ENCODE measurements around the gene CDK9. TPM values are rescaled to one million over a fixed set of nuclear protein-coding genes. Genes with fewer than 3 reads are reported as not detected.
A peak's percentile ranks its signal among the peaks of the same experiment; 100 is the strongest.

CDK9 gene
- total RNA-seq, 6 experiments from 2014 or later = 52.0 to 61.3 (median 56.2) TPM

DNA sequence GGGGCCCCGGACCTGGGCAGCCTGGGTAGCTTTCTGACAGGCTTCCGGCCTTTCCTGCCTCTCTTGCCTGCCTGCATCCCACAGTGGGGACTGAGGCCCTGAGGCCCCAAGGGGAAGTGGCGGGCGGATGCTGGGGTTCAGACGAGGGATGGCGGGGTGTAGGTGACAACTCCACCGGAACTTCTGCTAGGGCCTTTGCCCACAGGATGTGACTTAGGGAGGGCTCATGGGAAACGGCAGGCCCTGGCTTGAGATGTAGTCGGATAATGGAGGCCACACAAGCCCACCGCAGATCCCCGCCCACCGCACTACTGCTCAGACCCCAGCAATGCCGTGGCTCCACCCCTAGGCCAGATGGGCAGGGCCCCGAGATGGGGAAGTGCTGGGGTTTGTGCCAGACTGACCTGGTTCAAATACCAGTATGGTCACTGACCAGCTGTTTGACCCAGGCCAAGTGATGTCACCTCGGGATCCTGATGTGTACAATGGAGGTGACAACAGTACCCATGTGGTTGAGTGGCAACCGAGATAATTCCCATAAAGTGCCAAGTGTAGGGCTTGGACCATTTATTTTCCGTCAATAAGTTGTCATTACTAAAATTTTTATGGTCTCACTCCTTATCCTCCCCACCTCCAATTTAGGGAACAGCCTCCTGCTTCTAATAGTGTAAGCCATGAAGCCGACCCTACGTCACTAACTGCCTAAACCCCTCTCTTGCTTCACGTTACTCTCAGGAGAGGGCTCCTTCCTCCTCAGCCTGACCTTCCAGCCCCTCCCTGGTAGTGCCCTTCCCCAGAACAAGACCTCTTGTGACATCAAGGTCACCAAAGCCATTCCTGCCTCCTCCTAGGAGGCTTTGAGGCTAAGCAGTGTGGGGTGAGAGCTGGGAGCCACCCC lies 2.5 kb upstream of the CDK9 start:
- no peak for DNase-seq
- TF ChIP-seq, protein P1, sequence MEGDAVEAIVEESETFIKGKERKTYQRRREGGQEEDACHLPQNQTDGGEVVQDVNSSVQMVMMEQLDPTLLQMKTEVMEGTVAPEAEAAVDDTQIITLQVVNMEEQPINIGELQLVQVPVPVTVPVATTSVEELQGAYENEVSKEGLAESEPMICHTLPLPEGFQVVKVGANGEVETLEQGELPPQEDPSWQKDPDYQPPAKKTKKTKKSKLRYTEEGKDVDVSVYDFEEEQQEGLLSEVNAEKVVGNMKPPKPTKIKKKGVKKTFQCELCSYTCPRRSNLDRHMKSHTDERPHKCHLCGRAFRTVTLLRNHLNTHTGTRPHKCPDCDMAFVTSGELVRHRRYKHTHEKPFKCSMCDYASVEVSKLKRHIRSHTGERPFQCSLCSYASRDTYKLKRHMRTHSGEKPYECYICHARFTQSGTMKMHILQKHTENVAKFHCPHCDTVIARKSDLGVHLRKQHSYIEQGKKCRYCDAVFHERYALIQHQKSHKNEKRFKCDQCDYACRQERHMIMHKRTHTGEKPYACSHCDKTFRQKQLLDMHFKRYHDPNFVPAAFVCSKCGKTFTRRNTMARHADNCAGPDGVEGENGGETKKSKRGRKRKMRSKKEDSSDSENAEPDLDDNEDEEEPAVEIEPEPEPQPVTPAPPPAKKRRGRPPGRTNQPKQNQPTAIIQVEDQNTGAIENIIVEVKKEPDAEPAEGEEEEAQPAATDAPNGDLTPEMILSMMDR (IDR thresholded peaks at IDR 0.05) = no peak
- Mint-ChIP-seq H3K9me3 (no peaks in the 10 kb centered on the region), H3K27ac (no peak overlapping the region), H3K36me3 (ENCODE audit: low read depth) (peaks cover 15% of the 10 kb centered on the region), H3K4me3 (no peak overlapping the region), H3K27me3 (ENCODE audit: insufficient read depth) (peaks cover 5% of the 10 kb centered on the region), H3K4me1 (ENCODE audit: low read depth) (peaks cover 9% of the 10 kb centered on the region)

DNA sequence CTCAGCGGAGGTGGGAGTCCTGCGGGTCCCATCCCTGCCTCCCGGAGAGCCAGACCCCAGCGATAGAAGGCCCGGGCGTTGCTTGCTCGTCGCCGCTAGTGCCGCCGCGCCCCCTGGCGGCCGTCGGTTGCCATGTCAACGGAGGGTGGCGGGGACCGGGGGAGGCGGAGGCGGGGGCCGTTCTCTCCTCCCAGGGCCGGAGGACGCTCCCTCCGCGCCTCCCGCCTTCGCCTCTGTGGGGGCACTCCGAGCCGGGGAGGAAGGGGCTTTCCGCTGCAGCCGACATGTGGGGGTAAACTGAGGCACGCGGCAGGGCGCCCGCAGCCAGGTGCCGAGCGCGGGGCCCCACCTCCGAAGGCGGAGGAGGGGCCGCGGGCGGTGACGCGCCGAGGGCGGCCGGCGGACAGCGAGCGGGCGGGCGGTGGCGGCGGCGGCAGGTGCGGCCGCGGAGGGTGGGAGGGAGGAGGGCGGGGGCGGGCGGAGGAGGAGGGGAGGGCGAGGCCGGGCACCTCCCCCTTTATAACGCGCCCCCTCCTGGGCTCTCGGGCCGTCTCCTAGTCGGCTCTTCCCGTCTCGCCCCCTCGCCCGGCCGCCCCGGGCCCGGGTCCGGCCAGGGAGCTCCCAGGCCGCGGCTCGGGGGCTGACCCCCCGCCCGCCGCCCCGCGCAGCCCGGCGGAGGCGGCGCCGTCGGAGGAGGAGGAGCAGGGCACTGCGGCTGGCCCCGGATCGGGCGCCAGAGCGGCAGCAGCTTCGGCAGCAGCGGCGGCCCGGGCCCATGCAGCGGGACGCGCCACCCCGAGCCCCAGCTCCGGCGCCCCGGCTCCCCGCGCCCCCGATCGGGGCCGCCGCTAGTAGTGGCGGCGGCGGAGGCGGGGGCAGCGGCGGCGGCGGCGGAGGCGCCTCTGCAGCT lies 556 bp upstream of the CDK9 start:
- peak; percentile 56 for DNase-seq
- Mint-ChIP-seq H3K36me3 (ENCODE audit: low read depth) (peaks cover 25% of the 10 kb centered on the region), H3K27me3 (ENCODE audit: insufficient read depth) (peaks cover 4% of the 10 kb centered on the region), H3K9me3 (no peaks in the 10 kb centered on the region), H3K4me3 (peak overlapping the region; percentile 75), H3K4me1 (ENCODE audit: low read depth) (peaks cover 9% of the 10 kb centered on the region), H3K27ac (no peak overlapping the region; the same call in 1 of the 2 replicates)
- TF ChIP-seq, protein P1 (IDR thresholded peaks at IDR 0.05) = peak; percentile 98

DNA sequence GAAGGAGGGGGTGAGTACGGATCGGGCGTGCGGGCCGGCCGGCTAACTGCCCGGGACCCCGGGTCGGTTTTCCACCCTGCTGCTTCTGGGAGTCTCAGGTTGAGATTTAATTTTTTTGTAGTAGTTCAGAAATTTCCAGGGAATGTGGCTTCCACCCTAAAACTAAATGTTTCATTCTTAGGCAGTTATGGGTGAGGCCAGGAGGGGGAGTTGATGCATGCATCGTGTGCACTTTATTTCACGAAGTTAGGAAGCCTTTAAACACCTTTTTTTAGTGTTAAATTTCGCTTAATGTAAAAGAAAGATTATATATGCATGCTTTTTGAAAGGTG lies 905 bp downstream of the CDK9 start:
- TF ChIP-seq, protein P1 (IDR thresholded peaks at IDR 0.05) = peak; percentile 77
- Mint-ChIP-seq H3K4me3 (peak overlapping the region; percentile 98), H3K36me3 (ENCODE audit: low read depth) (peaks cover 28% of the 10 kb centered on the region), H3K27me3 (ENCODE audit: insufficient read depth) (peaks cover 3% of the 10 kb centered on the region), H3K4me1 (ENCODE audit: low read depth) (peaks cover 9% of the 10 kb centered on the region), H3K27ac (peak overlapping the region; percentile 73), H3K9me3 (no peaks in the 10 kb centered on the region)
- DNase-seq = no peak

DNA sequence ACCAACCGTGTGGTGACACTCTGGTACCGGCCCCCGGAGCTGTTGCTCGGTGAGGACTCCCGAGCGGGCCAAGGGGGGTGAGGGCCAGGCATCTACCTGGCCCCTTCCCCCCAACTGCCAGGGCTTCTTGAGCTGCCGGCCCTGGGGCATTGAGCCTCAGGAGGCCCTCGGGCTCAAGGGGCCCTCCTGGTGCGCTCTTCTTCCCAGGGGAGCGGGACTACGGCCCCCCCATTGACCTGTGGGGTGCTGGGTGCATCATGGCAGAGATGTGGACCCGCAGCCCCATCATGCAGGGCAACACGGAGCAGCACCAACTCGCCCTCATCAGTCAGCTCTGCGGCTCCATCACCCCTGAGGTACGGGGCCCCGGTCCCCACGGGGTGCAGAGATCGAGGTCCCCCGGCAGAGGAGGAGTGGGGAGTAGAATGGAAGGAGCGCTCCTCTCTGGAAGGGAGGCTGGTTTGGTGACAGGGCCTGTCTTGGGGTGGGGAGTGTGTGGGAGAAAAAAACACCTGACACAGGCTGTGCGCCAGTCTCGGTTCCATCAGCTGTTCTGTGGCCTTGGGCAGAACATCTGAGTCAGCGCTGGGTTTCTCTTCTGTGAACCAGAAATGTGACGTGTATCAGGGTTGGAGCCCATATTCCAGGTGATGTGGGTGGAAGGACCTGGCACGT lies 2.6 kb downstream of the CDK9 start:
- Mint-ChIP-seq H3K4me1 (ENCODE audit: low read depth) (peaks cover 9% of the 10 kb centered on the region), H3K36me3 (ENCODE audit: low read depth) (peaks cover 28% of the 10 kb centered on the region), H3K4me3 (no peak overlapping the region), H3K27me3 (ENCODE audit: insufficient read depth) (peaks cover 2% of the 10 kb centered on the region), H3K9me3 (no peaks in the 10 kb centered on the region), H3K27ac (no peak overlapping the region)
- TF ChIP-seq, protein P1 (IDR thresholded peaks at IDR 0.05) = no peak
- no peak for DNase-seq

DNA sequence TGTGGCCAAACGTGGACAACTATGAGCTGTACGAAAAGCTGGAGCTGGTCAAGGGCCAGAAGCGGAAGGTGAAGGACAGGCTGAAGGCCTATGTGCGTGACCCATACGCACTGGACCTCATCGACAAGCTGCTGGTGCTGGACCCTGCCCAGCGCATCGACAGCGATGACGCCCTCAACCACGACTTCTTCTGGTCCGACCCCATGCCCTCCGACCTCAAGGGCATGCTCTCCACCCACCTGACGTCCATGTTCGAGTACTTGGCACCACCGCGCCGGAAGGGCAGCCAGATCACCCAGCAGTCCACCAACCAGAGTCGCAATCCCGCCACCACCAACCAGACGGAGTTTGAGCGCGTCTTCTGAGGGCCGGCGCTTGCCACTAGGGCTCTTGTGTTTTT lies 3.3 kb downstream of the CDK9 start:
- peaks cover 28% of the 10 kb centered on the region for H3K36me3 Mint-ChIP-seq (ENCODE audit: low read depth)
- H3K27me3 Mint-ChIP-seq (ENCODE audit: insufficient read depth) = no peaks in the 10 kb centered on the region; the same call in 1 of the 2 replicates
- TF ChIP-seq, protein P1 (IDR thresholded peaks at IDR 0.05) = no peak
- no peak overlapping the region for H3K4me3 Mint-ChIP-seq
- DNase-seq = no peak
- no peak overlapping the region for H3K27ac Mint-ChIP-seq
- H3K9me3 Mint-ChIP-seq = no peaks in the 10 kb centered on the region
- H3K4me1 Mint-ChIP-seq (ENCODE audit: low read depth) = peaks cover 9% of the 10 kb centered on the region

All from HFFc6 (cell line).